Measurements from ENCODE around the gene RRP1. TPM values are rescaled to one million over a fixed set of nuclear protein-coding genes. Genes with fewer than 3 reads are reported as not detected.
A peak's percentile ranks its signal among the peaks of the same experiment; 100 is the strongest.

RRP1 gene
- total and polyA plus RNA-seq, 2 of the 13 experiments (the other 11 are each of a cell fraction or from before 2014, with no cell fraction given) = 20.1 to 35.1 TPM

- CTCF ChIA-PET (ENCODE audit: low intra/inter-chr PET ratio, low total read pairs) = no interaction called here
- Histone ChIP-seq H3K9ac (ENCODE audit: insufficient read depth, low read depth, low read length) (no peak overlapping the region), H3K27ac (ENCODE audit: extremely low read length, insufficient read depth, low read length) (no peak overlapping the region), H4K20me1 (ENCODE audit: insufficient read depth, low read length) (no peaks in the 10 kb centered on the region), H3K79me2 (ENCODE audit: insufficient read depth, low read length) (no peaks in the 10 kb centered on the region), H3K4me2 (ENCODE audit: low read depth, low read length) (no peak overlapping the region), H3K4me3 (replicated peaks in 1 of 3; ENCODE audit: insufficient read depth in 1 of 3, low read depth in 2 of 3, low read length in 3 of 3) (no peak overlapping the region), H3K36me3 (replicated peaks in 1 of 2; ENCODE audit: control insufficient read depth in 1 of 2, insufficient read depth in 2 of 2, low read length in 2 of 2) (peaks cover 38 to 75% of the 10 kb centered on the region in 2 experiments; a peak in 4 of 5 replicates), H3K27me3 (ENCODE audit: control insufficient read depth in 1 of 2, insufficient read depth in 2 of 2, low read length in 2 of 2) (no peaks in the 10 kb centered on the region), H3K4me1 (ENCODE audit: insufficient read depth, low read length) (no peaks in the 10 kb centered on the region), H3K9me3 (ENCODE audit: low read length) (no peaks in the 10 kb centered on the region), H2AFZ (ENCODE audit: low read length) (no peak overlapping the region)
- ATAC-seq (no peak; the same call in 2 of the 3 replicates), FAIRE-seq (no peak), DNase-seq (ENCODE audit: low spot score) (no peak)
- intact Hi-C loops (cut with micrococcal nuclease; ENCODE audit: unreplicated experiment) (no loop called here), in situ Hi-C loops (cut with HindIII; ENCODE audit: extremely low pct_ligation_motif_present, low pct_unique_long_range_greater_than_20kb) (no loop called here)
- POLR2A ChIA-PET = no interaction called here
- BruUV-seq (replicated peaks) = no TSS peak
- TF ChIP-seq MAFG (CRISPR knock-in tag; IDR thresholded peaks at IDR 0.05) (no peak), SP2 (CRISPR knock-in tag; IDR thresholded peaks at IDR 0.05) (peak; percentile 33; the same call in 1 of the 2 replicates), NFYC (CRISPR knock-in tag; IDR thresholded peaks at IDR 0.05) (peak; percentile 84), NFYB (CRISPR knock-in tag; IDR thresholded peaks at IDR 0.05) (peak; percentile 90), TGIF2 (CRISPR knock-in tag; IDR thresholded peaks at IDR 0.05) (no peak), ZNF564 (CRISPR knock-in tag; IDR thresholded peaks at IDR 0.05) (no peak)
- 92% methylated on average over 11 of the region's 26 CpGs for WGBS (ENCODE audit: low lambda C conversion rate)
These were observed 34.2 kb upstream of the RRP1 start for GRCh38 chr21:43754948-43755781.

- in situ Hi-C loops (cut with HindIII; ENCODE audit: extremely low pct_ligation_motif_present, low pct_unique_long_range_greater_than_20kb) = no loop called here
- H3K4me1 ChIP-seq (ENCODE audit: insufficient read depth, low read length) = no peaks in the 10 kb centered on the region
- no peak for FAIRE-seq
- 96% methylated on average over 34 of the region's 37 CpGs for WGBS (ENCODE audit: low lambda C conversion rate)
- no peaks in the 10 kb centered on the region for H4K20me1 ChIP-seq (ENCODE audit: insufficient read depth, low read length)
- H3K79me2 ChIP-seq (ENCODE audit: insufficient read depth, low read length) = no peaks in the 10 kb centered on the region
- peaks cover 37 to 67% of the 10 kb centered on the region in 2 experiments; a peak in 4 of 5 replicates for H3K36me3 ChIP-seq (replicated peaks in 1 of 2; ENCODE audit: control insufficient read depth in 1 of 2, insufficient read depth in 2 of 2, low read length in 2 of 2)
- no peak overlapping the region for H3K27ac ChIP-seq (ENCODE audit: extremely low read length, insufficient read depth, low read length)
- H3K9me3 ChIP-seq (ENCODE audit: low read length) = no peaks in the 10 kb centered on the region
- no peak overlapping the region for H3K4me3 ChIP-seq (replicated peaks in 1 of 3; ENCODE audit: insufficient read depth in 1 of 3, low read depth in 2 of 3, low read length in 3 of 3)
- ChIA-PET POLR2A (no interaction called here), CTCF (ENCODE audit: low intra/inter-chr PET ratio, low total read pairs) (no interaction called here)
- no peak for ATAC-seq
- H3K4me2 ChIP-seq (ENCODE audit: low read depth, low read length) = no peak overlapping the region
- no peak overlapping the region for H2AFZ ChIP-seq (ENCODE audit: low read length)
- DNase-seq (ENCODE audit: low spot score) = no peak
- no peaks in the 10 kb centered on the region for H3K27me3 ChIP-seq (ENCODE audit: control insufficient read depth in 1 of 2, insufficient read depth in 2 of 2, low read length in 2 of 2)
- intact Hi-C loops (cut with micrococcal nuclease; ENCODE audit: unreplicated experiment) = no loop called here
- no peak for TF ChIP-seq NPAS2 (CRISPR knock-in tag; IDR thresholded peaks at IDR 0.05; ENCODE audit: borderline replicate concordance)
- no peak for TF ChIP-seq SSRP1 (CRISPR knock-in tag; IDR thresholded peaks at IDR 0.05)
- TF ChIP-seq TBL1XR1 (IDR thresholded peaks at IDR 0.05; ENCODE audit: borderline replicate concordance, low read length, partially characterized antibody) = no peak
- no peak overlapping the region for H3K9ac ChIP-seq (ENCODE audit: insufficient read depth, low read depth, low read length)
- BruUV-seq (replicated peaks) = no TSS peak
These were observed 33.4 kb upstream of the RRP1 start for GRCh38 chr21:43755820-43756594.
